HCT116 (cell line): ENCODE measurements around the gene SLC22A23.

Source experiments
- CEBPB ChIP-seq: IDR thresholded peaks from 2 replicates; pipeline ENCODE4 v1.6.1; 2012; ENCODE audit warnings: low read depth
- EGR1 ChIP-seq: IDR thresholded peaks from 2 replicates; pipeline ENCODE4 v1.6.1; 2012; ENCODE audit warnings: low read depth
- EZH2 ChIP-seq: fragments of 200-600 bp; sonication (generic); IDR thresholded peaks from 2 replicates; pipeline ENCODE4 v1.6.1; 2017; ENCODE audit warnings: antibody characterized with exemption, mixed run types
- EZH2phosphoT487 ChIP-seq: fragments of 200-600 bp; IDR thresholded peaks from 2 replicates; pipeline ENCODE4 v1.6.1; 2018; ENCODE audit warnings: antibody characterized with exemption, borderline replicate concordance
- POLR2A ChIP-seq: IDR thresholded peaks from 2 replicates; pipeline ENCODE4 v1.7.0; 2011; ENCODE audit warnings: borderline replicate concordance; ENCODE audit not compliant: insufficient read depth, insufficient read length; ENCODE audit errors: extremely low read depth
- POLR2AphosphoS5 ChIP-seq: IDR thresholded peaks from 2 replicates; pipeline ENCODE4 v1.6.1; 2011; ENCODE audit warnings: mild to moderate bottlenecking, low read depth, low read length, moderate library complexity
- RAD21 ChIP-seq: IDR thresholded peaks from 2 replicates; pipeline ENCODE4 v1.6.1; 2012; ENCODE audit warnings: low read depth, mild to moderate bottlenecking
- SP1 ChIP-seq: IDR thresholded peaks from 2 replicates; pipeline ENCODE4 v1.6.1; 2012; ENCODE audit warnings: low read depth
- TCF7L2 ChIP-seq: IDR thresholded peaks from 2 replicates; pipeline ENCODE4 v1.7.0; 2011; ENCODE audit warnings: borderline replicate concordance, inconsistent platforms; ENCODE audit not compliant: insufficient read depth, insufficient read length; ENCODE audit errors: extremely low read depth
- YY1 ChIP-seq: IDR thresholded peaks from 2 replicates; pipeline ENCODE4 v1.6.1; 2011; ENCODE audit warnings: low read length, low read depth, moderate library complexity, mild to moderate bottlenecking; ENCODE audit not compliant: insufficient replicate concordance; ENCODE audit errors: extremely low read depth
- ZFX ChIP-seq: fragments of 450-650 bp; IDR thresholded peaks from 2 replicates; pipeline ENCODE4 v1.6.1; 2017
- TF ChIP-seq, protein P1 (sequence below), 3 experiments: fragments of 200-600 bp in 1 of 3; sonication (generic) in 1 of 3; IDR thresholded peaks in 2 of 3; conservative IDR thresholded peaks in 1 of 3; 2 replicates each; pipeline ENCODE4 v1.5.1; 2012 to 2017; ENCODE audit warnings: low read depth in 2 of 3, low read length in 2 of 3, antibody characterized with exemption in 1 of 3, borderline replicate concordance in 1 of 3, control low read depth in 1 of 3, mild to moderate bottlenecking in 1 of 3, mixed read lengths in 1 of 3, mixed run types in 1 of 3, moderate library complexity in 1 of 3; ENCODE audit not compliant: insufficient read depth in 1 of 3
- TF ChIP-seq, protein P2 (sequence below): IDR thresholded peaks from 2 replicates; pipeline ENCODE4 v1.6.1; 2012

DNA sequence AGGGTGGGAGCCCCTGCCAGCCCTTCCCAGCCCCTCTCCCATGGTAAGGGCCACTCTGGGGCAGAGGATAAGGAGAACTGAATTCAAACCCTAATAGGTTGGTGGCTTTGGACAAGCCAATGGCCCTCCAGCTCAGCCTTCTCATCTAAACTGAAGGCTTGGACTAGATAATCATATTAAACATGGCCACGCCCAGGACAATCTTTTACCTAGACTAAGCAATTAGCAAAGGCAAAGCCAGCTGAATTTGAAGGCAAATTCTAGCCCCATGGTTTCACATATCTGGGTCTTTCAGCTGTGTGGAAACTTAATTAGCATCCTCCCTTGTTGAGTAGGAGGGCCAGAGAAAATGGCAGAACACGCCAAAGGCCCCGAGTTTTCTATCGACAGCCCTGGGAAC is 10.7 kb downstream of the SLC22A23 start:
- TF ChIP-seq, protein P1, sequence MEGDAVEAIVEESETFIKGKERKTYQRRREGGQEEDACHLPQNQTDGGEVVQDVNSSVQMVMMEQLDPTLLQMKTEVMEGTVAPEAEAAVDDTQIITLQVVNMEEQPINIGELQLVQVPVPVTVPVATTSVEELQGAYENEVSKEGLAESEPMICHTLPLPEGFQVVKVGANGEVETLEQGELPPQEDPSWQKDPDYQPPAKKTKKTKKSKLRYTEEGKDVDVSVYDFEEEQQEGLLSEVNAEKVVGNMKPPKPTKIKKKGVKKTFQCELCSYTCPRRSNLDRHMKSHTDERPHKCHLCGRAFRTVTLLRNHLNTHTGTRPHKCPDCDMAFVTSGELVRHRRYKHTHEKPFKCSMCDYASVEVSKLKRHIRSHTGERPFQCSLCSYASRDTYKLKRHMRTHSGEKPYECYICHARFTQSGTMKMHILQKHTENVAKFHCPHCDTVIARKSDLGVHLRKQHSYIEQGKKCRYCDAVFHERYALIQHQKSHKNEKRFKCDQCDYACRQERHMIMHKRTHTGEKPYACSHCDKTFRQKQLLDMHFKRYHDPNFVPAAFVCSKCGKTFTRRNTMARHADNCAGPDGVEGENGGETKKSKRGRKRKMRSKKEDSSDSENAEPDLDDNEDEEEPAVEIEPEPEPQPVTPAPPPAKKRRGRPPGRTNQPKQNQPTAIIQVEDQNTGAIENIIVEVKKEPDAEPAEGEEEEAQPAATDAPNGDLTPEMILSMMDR (IDR thresholded peaks at IDR 0.05 in 2 of 3, conservative IDR thresholded peaks at IDR 0.05 in 1 of 3; ENCODE audit: borderline replicate concordance in 1 of 3, insufficient read depth in 1 of 3, low read depth in 2 of 3, low read length in 2 of 3), result no peak
- TF ChIP-seq POLR2AphosphoS5 (no peak), EGR1 (no peak), POLR2A (no peak), SP1 (no peak), EZH2 (no peak), CEBPB (no peak), TCF7L2 (no peak), ZFX (no peak), YY1 (no peak), EZH2phosphoT487 (no peak), RAD21 (no peak)
- TF ChIP-seq, protein P2, sequence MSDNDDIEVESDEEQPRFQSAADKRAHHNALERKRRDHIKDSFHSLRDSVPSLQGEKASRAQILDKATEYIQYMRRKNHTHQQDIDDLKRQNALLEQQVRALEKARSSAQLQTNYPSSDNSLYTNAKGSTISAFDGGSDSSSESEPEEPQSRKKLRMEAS, result no peak
